HG02840 (cell line): ENCODE measurements around the gene GOLT1B.

ENCODE experiments used
- ATAC-seq: cut with Tn5 transposase; IDR thresholded peaks from one replicate; pipeline ENCODE4 v1.9.1; 2021; ENCODE audit warnings: mild to moderate bottlenecking, moderate library complexity, moderate number of reproducible peaks; ENCODE audit not compliant: unreplicated experiment, low FRiP score

The GOLT1B gene

GRCh38 chr12:21521541-21521940 is 20.0 kb downstream of the GOLT1B start:
- no peak for ATAC-seq

GRCh38 chr12:21523148-21523547 is 21.6 kb downstream of the GOLT1B start:
- ATAC-seq, result no peak

DNA sequence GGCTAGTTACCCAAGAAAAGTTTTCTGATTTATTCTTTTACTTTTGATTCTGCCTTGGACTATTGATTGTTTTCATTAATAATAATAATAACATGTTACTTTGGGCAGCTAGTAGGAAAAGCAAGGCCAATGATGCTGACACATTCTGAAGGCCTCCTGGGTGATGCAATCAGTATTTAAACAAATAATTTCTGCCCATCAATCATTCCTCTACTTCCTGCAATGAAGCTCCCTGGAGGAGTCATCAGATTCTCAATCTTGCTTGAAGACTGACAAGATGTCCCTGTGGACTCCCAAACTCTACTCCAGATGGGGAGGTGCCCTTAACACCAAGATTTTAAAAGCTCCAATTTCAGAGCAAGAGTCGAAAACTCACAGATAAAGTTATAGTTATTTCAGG is 24.5 kb downstream of the GOLT1B start, which contains the start of gene SPX:
TSS of gene SPX (plus strand) at position 244 of the 400 bp plus-strand sequence. CDS start 177 bp downstream, outside the sequence.
- ATAC-seq, result no peak

GRCh38 chr12:21526721-21527345 is 25.2 kb downstream of the GOLT1B start:
- ATAC-seq, result no peak

GRCh38 chr12:21527451-21528180 is 26.0 kb downstream of the GOLT1B start:
- peak; percentile 91 for ATAC-seq

- no peak for ATAC-seq
These were observed 27.4 kb downstream of the GOLT1B start for GRCh38 chr12:21528953-21529352.

DNA sequence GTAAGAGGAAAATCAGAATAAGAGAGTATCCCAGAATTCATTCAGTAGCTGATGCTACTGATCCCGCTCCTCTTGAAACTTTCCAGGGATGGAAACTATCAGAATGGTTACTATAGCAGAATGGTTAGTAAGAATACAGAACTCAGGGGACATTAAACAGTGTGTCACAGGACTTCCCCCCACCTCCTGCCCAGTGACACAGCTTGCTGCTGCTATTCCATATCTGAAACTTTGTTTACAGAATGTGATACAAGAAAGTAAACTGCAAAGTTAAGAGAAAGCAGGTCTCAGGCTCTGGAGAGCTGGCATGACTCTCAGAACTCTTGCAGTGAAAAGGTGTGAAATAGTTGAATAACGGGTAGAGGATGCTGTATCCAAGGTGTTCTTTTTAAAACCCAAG is 27.9 kb downstream of the GOLT1B start:
- ATAC-seq, result no peak

DNA sequence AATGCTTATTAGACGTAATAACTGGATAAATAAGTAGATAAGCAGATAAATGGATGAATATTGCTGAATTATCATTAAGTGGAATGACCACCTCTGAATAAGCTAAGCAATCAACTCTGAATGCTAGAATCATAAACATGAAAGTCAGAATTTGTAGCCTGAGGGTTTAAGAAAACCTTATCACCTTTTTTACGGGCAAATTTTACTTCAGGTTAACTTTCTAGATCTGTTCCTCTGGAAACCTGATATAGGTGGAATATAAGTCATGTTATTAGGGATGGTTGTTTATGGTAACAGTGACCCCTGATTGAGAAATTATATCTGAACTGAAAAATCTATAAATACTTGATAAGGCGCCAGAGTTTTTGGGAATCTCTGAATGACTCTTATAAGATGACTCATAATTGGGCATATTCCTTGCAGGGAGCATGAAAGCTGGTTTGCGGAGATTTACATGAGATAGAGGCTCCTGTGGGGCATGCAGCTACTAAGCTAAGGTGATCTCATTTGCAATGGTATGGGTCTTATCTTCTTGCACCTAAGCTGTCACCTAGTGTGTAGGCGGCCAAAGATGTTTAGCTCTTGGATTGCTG is 36.6 kb downstream of the GOLT1B start:
- ATAC-seq, result no peak

DNA sequence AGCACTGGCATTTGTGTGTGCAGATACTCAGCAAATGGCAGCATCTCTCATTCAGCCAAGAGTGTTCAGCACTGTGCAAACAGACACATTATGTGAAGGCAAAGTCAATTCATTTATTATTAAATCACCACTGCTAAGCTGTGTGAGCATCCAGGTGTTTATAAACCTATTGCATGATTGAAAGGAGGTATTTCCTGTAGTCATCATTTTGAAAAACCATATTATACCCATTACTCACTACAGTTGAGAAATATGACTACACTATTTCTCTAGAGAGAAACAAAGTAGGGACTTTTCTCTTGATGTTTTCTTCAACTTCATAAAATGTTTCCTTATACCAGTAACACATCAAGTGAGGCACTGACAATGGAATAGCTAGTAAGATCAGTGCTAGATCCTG is 38.2 kb downstream of the GOLT1B start:
- ATAC-seq, result peak; percentile 52

GRCh38 chr12:21541773-21542172 is 40.2 kb downstream of the GOLT1B start:
- no peak for ATAC-seq

- ATAC-seq, result no peak
These were observed 40.8 kb downstream of the GOLT1B start for GRCh38 chr12:21542403-21542802.

GRCh38 chr12:21543151-21543550 is 41.6 kb downstream of the GOLT1B start:
- no peak for ATAC-seq

DNA sequence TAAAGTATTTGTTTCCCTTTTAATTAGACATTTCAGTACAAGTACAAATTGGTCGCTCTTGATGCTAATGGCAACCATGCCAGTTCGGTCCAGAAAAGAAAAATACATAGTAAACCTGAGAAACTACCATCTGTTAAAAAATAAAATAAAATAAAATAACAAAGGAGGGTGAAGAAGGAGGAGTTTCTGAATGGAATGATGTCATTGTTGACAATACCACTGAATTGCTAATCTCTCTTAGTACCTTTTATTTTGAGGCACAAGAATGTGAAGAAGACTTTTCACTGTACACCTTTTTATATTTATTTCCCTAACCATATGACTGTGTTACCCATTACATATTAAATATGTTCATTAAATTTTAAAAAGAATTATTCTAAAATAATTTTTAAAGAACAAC is 44.0 kb downstream of the GOLT1B start:
- ATAC-seq, result no peak

- no peak for ATAC-seq
These were observed 45.1 kb downstream of the GOLT1B start for GRCh38 chr12:21546716-21547115.

DNA sequence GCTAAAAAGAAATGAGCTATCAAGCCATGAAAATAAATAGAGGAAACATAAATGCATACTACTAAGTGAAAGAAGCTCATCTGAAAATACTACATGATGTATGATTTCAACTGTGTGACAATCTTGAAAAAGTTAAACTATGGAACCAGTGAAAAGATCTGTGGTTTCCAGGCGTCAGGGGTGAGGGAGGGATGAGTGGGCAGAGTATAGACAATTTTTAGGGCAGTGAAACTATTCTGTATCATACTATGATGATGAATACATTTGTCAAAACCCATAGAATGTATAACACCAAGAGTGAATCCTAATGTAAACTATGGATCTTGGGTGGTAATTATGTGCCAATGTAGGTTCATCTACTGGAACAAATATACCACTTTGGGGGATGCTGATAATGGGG is 45.8 kb downstream of the GOLT1B start:
- ATAC-seq, result no peak

DNA sequence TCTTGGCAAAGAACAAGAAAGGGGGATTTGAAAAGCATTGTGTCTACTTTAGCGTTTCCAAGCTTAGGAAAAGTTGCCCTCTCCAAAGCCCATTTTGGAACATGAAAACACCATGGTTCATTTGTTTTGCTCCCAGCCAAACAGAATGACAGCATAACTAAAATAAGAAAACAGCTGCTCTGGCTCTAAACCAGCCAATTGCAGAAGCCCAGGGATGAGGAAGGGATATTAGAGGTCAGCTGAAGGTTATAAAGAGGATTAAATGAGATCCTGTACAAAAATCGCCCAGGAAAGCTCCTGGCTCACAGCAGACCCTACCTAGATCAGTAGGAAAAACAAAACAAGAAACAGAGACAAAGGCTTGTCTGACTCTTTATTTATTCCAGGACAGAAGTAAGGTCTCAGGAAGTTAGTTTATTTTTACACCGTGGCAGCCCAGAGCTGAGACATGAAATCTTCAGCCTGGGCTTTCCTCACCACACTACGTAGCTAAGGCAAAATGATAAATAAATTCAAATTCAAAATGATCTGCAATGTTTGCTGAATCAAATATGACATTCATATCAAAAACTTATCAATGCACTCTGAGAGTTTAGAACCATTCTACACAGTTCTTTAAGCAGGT is 50.4 kb downstream of the GOLT1B start:
- ATAC-seq, result no peak

- ATAC-seq, result no peak
These were observed 51.2 kb downstream of the GOLT1B start for GRCh38 chr12:21552635-21553328.

- no peak for ATAC-seq
These were observed 51.7 kb downstream of the GOLT1B start for GRCh38 chr12:21553329-21553675.

- ATAC-seq, result no peak
These were observed 56.6 kb downstream of the GOLT1B start for GRCh38 chr12:21558100-21558679.

DNA sequence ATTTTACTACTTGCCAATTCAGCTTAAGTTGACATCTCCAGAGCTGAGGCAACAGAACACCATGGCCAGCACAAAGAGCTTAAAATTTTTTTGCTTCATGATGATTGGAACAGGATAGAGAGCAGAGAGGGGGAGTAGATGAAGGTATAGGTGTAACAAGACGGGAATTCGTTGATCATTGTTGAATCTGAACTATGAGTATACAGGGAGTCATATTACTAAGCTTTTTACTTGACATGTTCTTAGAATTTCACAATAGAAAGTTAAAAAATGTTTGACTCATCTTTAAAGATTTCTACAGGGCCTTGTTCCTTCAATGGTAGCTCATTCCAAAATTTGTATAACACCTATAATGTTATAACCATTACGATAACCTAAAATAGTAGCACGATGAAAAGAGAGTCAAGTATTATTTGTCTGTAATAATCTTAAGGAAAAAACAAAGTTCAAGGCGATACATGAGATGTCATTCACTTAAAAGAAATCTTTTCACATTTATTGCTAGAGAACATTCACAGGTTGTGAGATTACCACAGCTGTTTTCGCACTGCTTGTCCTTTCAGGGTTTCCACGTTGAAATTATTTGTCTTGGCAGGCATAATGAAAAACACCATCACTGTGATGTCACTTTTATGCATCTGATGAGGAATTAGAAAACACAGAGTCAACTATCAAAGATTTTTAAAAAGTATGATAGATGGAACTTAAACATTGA is 58.4 kb downstream of the GOLT1B start:
- no peak for ATAC-seq
